HEK293 (cell line): ENCODE measurements around the gene COL4A1.

ENCODE experiments used
- CTCF ChIA-PET: fragments of 350-600 bp; formaldehyde crosslinking; extraction: SDS; loops from one replicate; lab custom pipeline; 2021; ENCODE audit warnings: antibody characterized with exemption; lab: Yijun Ruan, JAX
- POLR2A ChIA-PET: fragments of 300-600 bp; formaldehyde crosslinking; extraction: SDS; loops from one replicate; lab custom pipeline; 2020; ENCODE audit warnings: antibody characterized with exemption, inconsistent platforms; lab: Yijun Ruan, JAX
- H3K27ac ChIP-seq: fragments of 200-500 bp; sonication (Bioruptor generic); 2 replicates; pipeline ENCODE4 v1.5.1; 2014; ENCODE audit warnings: low read depth, low read length, control low read depth, inconsistent platforms; ENCODE audit errors: extremely low read depth
- H3K36me3 ChIP-seq, 2 experiments: fragments of 200-500 bp in 1 of 2; sonication (Bioruptor generic) in 1 of 2; 1 replicate in 1 of 2; 2 replicates in 1 of 2; pipeline ENCODE4 v1.5.1; 2014 to 2017; ENCODE audit warnings: inconsistent platforms in 2 of 2, low read length in 2 of 2; ENCODE audit not compliant: control insufficient read depth in 2 of 2, insufficient read depth in 1 of 2
- H3K4me1 ChIP-seq: fragments of 200-500 bp; sonication (Bioruptor generic); 2 replicates; pipeline ENCODE4 v1.5.1; 2014; ENCODE audit warnings: mild to moderate bottlenecking, low read length, inconsistent platforms; ENCODE audit not compliant: control insufficient read depth, insufficient read depth
- H3K4me3 ChIP-seq: 2 replicates; pipeline ENCODE4 v1.5.1; 2011; ENCODE audit warnings: low read depth, mild to moderate bottlenecking, control low read depth, low read length, moderate library complexity
- H3K9me3 ChIP-seq: fragments of 200-500 bp; sonication (Bioruptor generic); 2 replicates; pipeline ENCODE4 v1.5.1; 2014; ENCODE audit warnings: low read depth, low read length, inconsistent platforms; ENCODE audit not compliant: control insufficient read depth, insufficient read depth
- CTCF ChIP-seq: fragments of 450-650 bp; formaldehyde crosslinking; IDR thresholded peaks from 2 replicates; pipeline ENCODE4 v1.5.1; 2016; ENCODE audit warnings: missing biosample characterization, missing genetic modification characterization
- PRDM6 ChIP-seq: fragments of 450-650 bp; formaldehyde crosslinking; IDR thresholded peaks from 2 replicates; pipeline ENCODE4 v1.5.1; 2017; ENCODE audit warnings: missing biosample characterization, missing genetic modification characterization
- TRIM28 ChIP-seq: IDR thresholded peaks from 2 replicates; pipeline ENCODE4 v1.6.1; 2011; ENCODE audit warnings: low read length, control low read depth, borderline replicate concordance
- YY2 ChIP-seq: fragments of 450-650 bp; formaldehyde crosslinking; IDR thresholded peaks from 2 replicates; pipeline ENCODE4 v1.5.1; 2016; ENCODE audit warnings: missing biosample characterization, missing genetic modification characterization
- ZBTB10 ChIP-seq: fragments of 450-650 bp; formaldehyde crosslinking; IDR thresholded peaks from 2 replicates; pipeline ENCODE4 v1.5.1; 2016; ENCODE audit warnings: missing biosample characterization, missing genetic modification characterization
- ZFHX2 ChIP-seq: fragments of 450-650 bp; formaldehyde crosslinking; conservative IDR thresholded peaks from 2 replicates; pipeline ENCODE4 v1.5.1; 2016; ENCODE audit warnings: missing biosample characterization, missing genetic modification characterization
- ZNF132 ChIP-seq: fragments of 450-650 bp; formaldehyde crosslinking; IDR thresholded peaks from 2 replicates; pipeline ENCODE4 v1.5.1; 2017; ENCODE audit warnings: missing biosample characterization, missing genetic modification characterization, borderline replicate concordance
- ZNF239 ChIP-seq: fragments of 450-650 bp; formaldehyde crosslinking; IDR thresholded peaks from 2 replicates; pipeline ENCODE4 v1.5.1; 2016; ENCODE audit warnings: missing biosample characterization, missing genetic modification characterization
- ZNF354C ChIP-seq: fragments of 450-650 bp; formaldehyde crosslinking; IDR thresholded peaks from 2 replicates; pipeline ENCODE4 v1.5.1; 2016; ENCODE audit warnings: missing biosample characterization, missing genetic modification characterization, low read depth, borderline replicate concordance
- ZNF449 ChIP-seq: fragments of 450-650 bp; formaldehyde crosslinking; IDR thresholded peaks from 2 replicates; pipeline ENCODE4 v1.5.1; 2017; ENCODE audit warnings: missing biosample characterization, mild to moderate bottlenecking, missing genetic modification characterization, moderate library complexity
- ZNF518A ChIP-seq: fragments of 450-650 bp; formaldehyde crosslinking; conservative IDR thresholded peaks from 2 replicates; pipeline ENCODE4 v1.5.1; 2016; ENCODE audit warnings: low read depth, missing biosample characterization, missing genetic modification characterization
- ZNF555 ChIP-seq: fragments of 450-650 bp; formaldehyde crosslinking; conservative IDR thresholded peaks from 2 replicates; pipeline ENCODE4 v1.5.1; 2017; ENCODE audit warnings: missing biosample characterization, mild to moderate bottlenecking, missing genetic modification characterization, inconsistent platforms
- ZNF624 ChIP-seq: fragments of 450-650 bp; formaldehyde crosslinking; IDR thresholded peaks from 2 replicates; pipeline ENCODE4 v1.5.1; 2017; ENCODE audit warnings: missing biosample characterization, missing genetic modification characterization
- ZNF629 ChIP-seq: fragments of 450-650 bp; formaldehyde crosslinking; IDR thresholded peaks from 2 replicates; pipeline ENCODE4 v1.5.1; 2017; ENCODE audit warnings: missing biosample characterization, missing genetic modification characterization
- ZSCAN5A ChIP-seq: fragments of 450-650 bp; formaldehyde crosslinking; IDR thresholded peaks from 2 replicates; pipeline ENCODE4 v1.5.1; 2016; ENCODE audit warnings: missing biosample characterization, missing genetic modification characterization

COL4A1 gene

GRCh38 chr13:110179116-110179856, 127.7 kb downstream of the COL4A1 start (continued):
- TF ChIP-seq ZNF518A (tag by site-specific recombination) (no peak), TRIM28 (no peak)

- no peak for TF ChIP-seq ZNF354C (tag by site-specific recombination)
- no peak for TF ChIP-seq ZNF132
- no peak for TF ChIP-seq ZNF624 (tag by site-specific recombination)
- TF ChIP-seq ZSCAN5A (tag by site-specific recombination), result no peak
- TF ChIP-seq ZNF239, result no peak
- TF ChIP-seq CTCF, result no peak
- TF ChIP-seq ZBTB10, result no peak
- POLR2A ChIA-PET, result no interaction called here
- Histone ChIP-seq H3K4me3 (no peak overlapping the region), H3K9me3 (no peaks in the 10 kb centered on the region), H3K4me1 (no peaks in the 10 kb centered on the region), H3K27ac (no peak overlapping the region), H3K36me3 (peaks cover 0 to 49% of the 10 kb centered on the region in 2 experiments; a peak in 1 of 3 replicates)
- CTCF ChIA-PET, result no interaction called here
These were observed 129.2 kb downstream of the COL4A1 start for GRCh38 chr13:110177790-110178189.

GRCh38 chr13:110176431-110176830, 130.5 kb downstream of the COL4A1 start:
- ChIA-PET POLR2A (no interaction called here), CTCF (no interaction called here)
- peaks cover 0 to 54% of the 10 kb centered on the region in 2 experiments; a peak in 1 of 3 replicates for H3K36me3 ChIP-seq
- TF ChIP-seq YY2 (tag by site-specific recombination), result no peak
- no peak for TF ChIP-seq ZNF629
- TF ChIP-seq ZFHX2 (tag by site-specific recombination), result no peak
- no peak for TF ChIP-seq PRDM6 (tag by site-specific recombination)
- no peak for TF ChIP-seq ZNF449
- no peak for TF ChIP-seq ZNF555 (tag by site-specific recombination)
- no peak for TF ChIP-seq CTCF

More at GRCh38 chr13:110176431-110176830, 130.5 kb downstream of the COL4A1 start:
- Histone ChIP-seq H3K4me1 (no peaks in the 10 kb centered on the region), H3K9me3 (no peaks in the 10 kb centered on the region), H3K4me3 (no peak overlapping the region), H3K27ac (no peak overlapping the region)
